CD4-positive, alpha-beta T cell treated with Interleukin-4 for 4 hours (primary cell): ENCODE data around the gene GRM7.

Experiments
- DNase-seq: peaks from one replicate; pipeline ENCODE4 v3.0.0-alpha.2; 2020

The GRM7 gene

GRCh38 chr3:7421065-7421464 lies 560.1 kb downstream of the GRM7 start:
- DNase-seq, result no peak

GRCh38 chr3:7423036-7423435 lies 562.1 kb downstream of the GRM7 start:
- no peak for DNase-seq

- no peak for DNase-seq
Observed at GRCh38 chr3:7423995-7424394, 563.1 kb downstream of the GRM7 start.

GRCh38 chr3:7428206-7428718 lies 567.3 kb downstream of the GRM7 start:
- no peak for DNase-seq

GRCh38 chr3:7432610-7433009 lies 571.7 kb downstream of the GRM7 start:
- no peak for DNase-seq

- DNase-seq, result no peak
Observed at GRCh38 chr3:7433073-7433472, 572.2 kb downstream of the GRM7 start.

GRCh38 chr3:7436542-7436941 lies 575.6 kb downstream of the GRM7 start:
- DNase-seq, result no peak

GRCh38 chr3:7437231-7437630 lies 576.3 kb downstream of the GRM7 start:
- no peak for DNase-seq

- DNase-seq, result no peak
Observed at GRCh38 chr3:7439101-7439680, 578.3 kb downstream of the GRM7 start.

- DNase-seq, result no peak
Observed at GRCh38 chr3:7444886-7445285, 584.0 kb downstream of the GRM7 start.

GRCh38 chr3:7445331-7445730 lies 584.4 kb downstream of the GRM7 start:
- DNase-seq, result no peak

GRCh38 chr3:7447197-7447769 lies 586.4 kb downstream of the GRM7 start:
- DNase-seq, result no peak

GRCh38 chr3:7456386-7456785 lies 595.5 kb downstream of the GRM7 start:
- no peak for DNase-seq

- no peak for DNase-seq
Observed at GRCh38 chr3:7461202-7461825, 600.4 kb downstream of the GRM7 start.

- DNase-seq, result no peak
Observed at GRCh38 chr3:7469866-7470265, 609.0 kb downstream of the GRM7 start.

- no peak for DNase-seq
Observed at GRCh38 chr3:7484636-7485035, 623.7 kb downstream of the GRM7 start.

GRCh38 chr3:7487763-7488162 lies 626.8 kb downstream of the GRM7 start:
- DNase-seq, result no peak

- no peak for DNase-seq
Observed at GRCh38 chr3:7489417-7489816, 628.5 kb downstream of the GRM7 start.

- no peak for DNase-seq
Observed at GRCh38 chr3:7498715-7499114, 637.8 kb downstream of the GRM7 start.

- DNase-seq, result no peak
Observed at GRCh38 chr3:7503431-7503830, 642.5 kb downstream of the GRM7 start.

GRCh38 chr3:7504886-7505775 lies 644.2 kb downstream of the GRM7 start:
- DNase-seq, result no peak

- DNase-seq, result no peak
Observed at GRCh38 chr3:7506606-7507180, 645.8 kb downstream of the GRM7 start.

GRCh38 chr3:7508821-7509220 lies 647.9 kb downstream of the GRM7 start:
- no peak for DNase-seq
